HepG2 (cell line): Measurements from ENCODE around the gene LCE1B.

Experiments
- ELF4 ChIP-seq: sonication (generic); formaldehyde crosslinking; IDR thresholded peaks from 2 replicates; pipeline ENCODE4 v1.5.0; 2020; ENCODE audit warnings: missing genetic modification reagents, mild to moderate bottlenecking, moderate library complexity, borderline replicate concordance
- GABPA ChIP-seq, 2 experiments: IDR thresholded peaks; 2 replicates each; pipeline ENCODE4 v1.6.1; 2011 to 2016; ENCODE audit warnings: low read depth in 2 of 2, low read length in 1 of 2, missing biosample characterization in 1 of 2, missing genetic modification characterization in 1 of 2
- HOXA7 ChIP-seq: sonication (generic); formaldehyde crosslinking; IDR thresholded peaks from 2 replicates; pipeline ENCODE4 v1.8.1; 2022; ENCODE audit warnings: mild to moderate bottlenecking, missing genetic modification reagents, moderate library complexity
- HOXD1 ChIP-seq: sonication (generic); formaldehyde crosslinking; IDR thresholded peaks from 2 replicates; pipeline ENCODE4 v1.5.0; 2020; ENCODE audit warnings: missing genetic modification reagents
- POLR2AphosphoS5 ChIP-seq: IDR thresholded peaks from 2 replicates; pipeline ENCODE4 v1.6.1; 2012; ENCODE audit warnings: low read depth, low read length
- RBM22 ChIP-seq: fragments of 200-400 bp; formaldehyde crosslinking; optimal IDR thresholded peaks from 2 replicates; pipeline ENCODE3; 2017; ENCODE audit warnings: mild to moderate bottlenecking, low read length, moderate library complexity
- RNF2 ChIP-seq: fragments of 450-650 bp; conservative IDR thresholded peaks from 2 replicates; pipeline ENCODE4 v1.6.1; 2016; ENCODE audit warnings: low read depth
- ZSCAN9 ChIP-seq: IDR thresholded peaks from 2 replicates; pipeline ENCODE4 v1.6.1; 2016; ENCODE audit warnings: borderline replicate concordance
- TF ChIP-seq, protein P1 (sequence below): sonication (generic); formaldehyde crosslinking; IDR thresholded peaks from 2 replicates; pipeline ENCODE4 v1.5.0; 2020; ENCODE audit warnings: mild to moderate bottlenecking, missing genetic modification reagents, moderate library complexity
- TF ChIP-seq, protein P2 (sequence below): sonication (generic); formaldehyde crosslinking; conservative IDR thresholded peaks from 2 replicates; pipeline ENCODE4 v1.4.0; 2020; ENCODE audit warnings: missing genetic modification reagents

DNA sequence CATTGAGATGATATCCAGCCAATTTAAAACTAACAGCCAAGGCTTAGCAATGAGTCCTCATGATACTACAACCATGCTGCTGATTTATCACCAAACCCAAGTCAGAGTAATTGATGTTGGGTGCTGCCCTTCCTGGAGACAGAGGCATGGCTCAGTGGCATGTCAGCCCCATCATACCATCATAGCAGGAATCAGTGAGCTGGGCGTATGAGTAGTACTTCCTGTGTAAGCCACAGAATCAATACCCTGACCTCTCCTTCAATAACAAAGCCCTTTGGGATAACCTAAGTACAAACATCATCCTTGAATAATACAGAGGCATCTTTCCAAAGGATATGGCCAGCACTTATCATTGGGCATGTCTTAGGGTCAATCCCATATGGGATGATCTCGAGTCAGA is 28.7 kb upstream of the LCE1B start:
- TF ChIP-seq RNF2 (no peak), RBM22 (no peak), GABPA (IDR thresholded peaks at IDR 0.05; ENCODE audit: low read depth, low read length) (no peak), GABPA (CRISPR knock-in tag; IDR thresholded peaks at IDR 0.05; ENCODE audit: low read depth) (no peak), HOXA7 (no peak), HOXD1 (no peak), ZSCAN9 (CRISPR knock-in tag) (no peak), POLR2AphosphoS5 (no peak), ELF4 (no peak)
- TF ChIP-seq, protein P1, sequence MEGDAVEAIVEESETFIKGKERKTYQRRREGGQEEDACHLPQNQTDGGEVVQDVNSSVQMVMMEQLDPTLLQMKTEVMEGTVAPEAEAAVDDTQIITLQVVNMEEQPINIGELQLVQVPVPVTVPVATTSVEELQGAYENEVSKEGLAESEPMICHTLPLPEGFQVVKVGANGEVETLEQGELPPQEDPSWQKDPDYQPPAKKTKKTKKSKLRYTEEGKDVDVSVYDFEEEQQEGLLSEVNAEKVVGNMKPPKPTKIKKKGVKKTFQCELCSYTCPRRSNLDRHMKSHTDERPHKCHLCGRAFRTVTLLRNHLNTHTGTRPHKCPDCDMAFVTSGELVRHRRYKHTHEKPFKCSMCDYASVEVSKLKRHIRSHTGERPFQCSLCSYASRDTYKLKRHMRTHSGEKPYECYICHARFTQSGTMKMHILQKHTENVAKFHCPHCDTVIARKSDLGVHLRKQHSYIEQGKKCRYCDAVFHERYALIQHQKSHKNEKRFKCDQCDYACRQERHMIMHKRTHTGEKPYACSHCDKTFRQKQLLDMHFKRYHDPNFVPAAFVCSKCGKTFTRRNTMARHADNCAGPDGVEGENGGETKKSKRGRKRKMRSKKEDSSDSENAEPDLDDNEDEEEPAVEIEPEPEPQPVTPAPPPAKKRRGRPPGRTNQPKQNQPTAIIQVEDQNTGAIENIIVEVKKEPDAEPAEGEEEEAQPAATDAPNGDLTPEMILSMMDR (CRISPR knock-in tag) = no peak
- TF ChIP-seq, protein P2, sequence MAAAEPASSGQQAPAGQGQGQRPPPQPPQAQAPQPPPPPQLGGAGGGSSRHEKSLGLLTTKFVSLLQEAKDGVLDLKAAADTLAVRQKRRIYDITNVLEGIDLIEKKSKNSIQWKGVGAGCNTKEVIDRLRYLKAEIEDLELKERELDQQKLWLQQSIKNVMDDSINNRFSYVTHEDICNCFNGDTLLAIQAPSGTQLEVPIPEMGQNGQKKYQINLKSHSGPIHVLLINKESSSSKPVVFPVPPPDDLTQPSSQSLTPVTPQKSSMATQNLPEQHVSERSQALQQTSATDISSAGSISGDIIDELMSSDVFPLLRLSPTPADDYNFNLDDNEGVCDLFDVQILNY = no peak
